NCI-H748 (cell line): ENCODE results near the gene ATXN7L3.

ENCODE experiments used
- DNase-seq: peaks from one replicate; lab custom pipeline; 2025; ENCODE audit not compliant: unreplicated experiment; lab: John Stamatoyannopoulos, UW

ATXN7L3 gene

GRCh38 chr17:44219108-44219615, 19.5 kb upstream of the ATXN7L3 start:
- DNase-seq = peak; percentile 71

DNA sequence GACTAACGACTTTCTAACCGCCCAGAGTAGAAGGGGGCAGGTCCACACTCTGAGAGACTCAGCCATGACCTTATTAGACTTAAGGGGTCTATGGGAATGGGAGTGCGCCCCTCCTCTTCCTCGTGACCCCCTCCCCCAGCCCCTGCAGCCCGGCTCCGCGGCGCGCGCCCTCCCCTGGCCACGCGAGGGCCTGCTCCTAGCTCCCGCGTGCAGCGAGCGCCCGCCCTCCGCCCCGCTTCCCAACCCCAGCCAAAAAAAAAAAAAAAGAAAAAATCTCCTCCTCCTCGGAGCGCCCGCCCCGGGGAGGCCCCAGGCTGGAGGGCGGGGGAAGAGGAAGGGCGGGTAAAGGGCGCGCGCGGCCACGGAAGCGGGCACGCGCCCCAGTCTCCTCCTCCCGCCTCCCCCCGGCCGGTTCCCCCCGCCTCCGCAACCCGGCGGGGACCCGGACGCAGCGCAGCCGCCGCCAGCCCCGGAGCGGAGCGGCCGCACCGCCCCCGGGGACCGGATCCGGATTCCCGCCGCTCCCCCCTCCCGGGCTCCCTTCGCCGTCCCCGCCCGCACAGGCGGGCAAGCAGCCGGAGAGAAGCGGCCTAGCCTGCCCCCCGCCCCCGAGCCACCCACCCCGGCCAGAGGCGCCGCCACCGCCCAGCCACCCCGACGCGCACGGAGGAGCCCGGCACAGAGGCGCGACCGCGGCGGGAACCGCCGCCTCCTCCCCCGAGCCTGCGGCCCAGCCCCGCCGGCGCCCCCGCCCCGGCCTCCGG, 18.8 kb upstream of the ATXN7L3 start:
- peak; percentile 91 for DNase-seq

DNA sequence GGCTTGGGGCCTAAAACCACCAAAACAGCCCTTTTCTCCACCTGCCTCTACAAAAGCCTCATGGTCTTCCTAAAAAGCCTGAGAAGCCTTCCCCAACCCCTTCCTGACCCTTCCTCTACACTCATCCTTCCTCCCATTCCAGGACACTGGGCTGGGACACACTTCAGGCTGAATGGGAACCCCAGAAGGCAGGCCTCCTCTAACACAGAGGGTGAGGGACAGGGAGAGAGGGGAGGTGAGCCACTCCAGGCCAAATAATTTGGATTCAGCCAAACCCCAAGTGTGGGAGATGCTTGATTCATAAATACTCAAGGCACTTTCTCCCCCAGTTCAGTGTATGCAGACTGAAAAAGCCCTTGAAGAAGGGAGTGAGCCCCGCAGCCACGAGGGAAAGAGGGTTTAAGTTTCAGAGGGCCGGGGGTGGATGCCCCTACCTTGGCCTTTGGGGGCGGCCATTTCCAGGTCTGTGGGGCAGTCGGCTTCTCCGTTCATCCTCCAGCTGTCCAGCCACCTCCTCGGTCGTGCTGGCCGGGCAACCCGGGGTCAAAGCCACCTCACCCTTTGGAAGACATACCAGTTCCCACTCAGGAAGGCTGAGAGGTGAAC, 18.2 kb upstream of the ATXN7L3 start:
- DNase-seq = no peak

DNA sequence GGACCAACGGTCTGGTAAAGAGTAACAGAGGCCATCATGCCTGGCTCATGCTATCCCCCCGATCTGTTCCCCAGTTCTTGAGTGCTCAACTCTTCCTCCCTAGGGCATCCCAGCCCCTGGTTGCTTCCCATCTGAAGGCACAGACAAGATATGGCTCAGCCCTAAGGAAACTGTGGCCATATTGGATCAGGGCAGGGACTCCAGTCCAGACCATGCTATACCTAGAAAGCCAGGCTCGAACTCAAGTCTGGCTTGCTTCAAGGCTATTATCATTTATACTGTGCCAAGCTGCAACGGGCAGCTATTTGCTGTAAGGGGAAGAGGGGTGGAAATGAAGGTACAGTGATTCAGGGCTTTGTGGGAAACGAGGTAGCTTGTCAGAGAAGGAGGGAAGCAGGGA, 17.0 kb upstream of the ATXN7L3 start:
- DNase-seq = no peak

DNA sequence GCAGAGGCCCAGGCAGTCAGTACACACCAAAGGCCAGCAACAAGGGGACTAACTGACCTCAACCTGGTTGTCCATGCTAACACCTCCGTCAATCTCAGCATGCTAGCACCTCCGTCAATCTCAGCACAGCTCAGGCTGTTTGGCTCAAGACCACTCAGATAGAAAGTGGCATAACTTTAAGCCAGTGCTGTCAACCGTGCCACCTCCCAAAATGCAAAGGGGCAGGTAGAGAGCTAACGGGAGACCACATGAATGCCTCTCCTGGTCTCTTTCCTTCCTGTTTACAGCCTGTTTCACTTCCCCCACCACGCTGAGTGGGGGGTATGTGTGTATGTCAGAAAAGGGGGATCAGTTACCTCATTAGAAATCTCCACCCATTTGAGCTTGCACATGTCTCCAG, 16.5 kb upstream of the ATXN7L3 start:
- no peak for DNase-seq

- no peak for DNase-seq
Measured at GRCh38 chr17:44214896-44215295, 15.2 kb upstream of the ATXN7L3 start.

GRCh38 chr17:44214230-44214494, 14.5 kb upstream of the ATXN7L3 start:
- DNase-seq = no peak

GRCh38 chr17:44213403-44214229, 13.9 kb upstream of the ATXN7L3 start:
- DNase-seq = no peak

- DNase-seq = no peak
Measured at GRCh38 chr17:44212507-44213402, 13.1 kb upstream of the ATXN7L3 start.

DNA sequence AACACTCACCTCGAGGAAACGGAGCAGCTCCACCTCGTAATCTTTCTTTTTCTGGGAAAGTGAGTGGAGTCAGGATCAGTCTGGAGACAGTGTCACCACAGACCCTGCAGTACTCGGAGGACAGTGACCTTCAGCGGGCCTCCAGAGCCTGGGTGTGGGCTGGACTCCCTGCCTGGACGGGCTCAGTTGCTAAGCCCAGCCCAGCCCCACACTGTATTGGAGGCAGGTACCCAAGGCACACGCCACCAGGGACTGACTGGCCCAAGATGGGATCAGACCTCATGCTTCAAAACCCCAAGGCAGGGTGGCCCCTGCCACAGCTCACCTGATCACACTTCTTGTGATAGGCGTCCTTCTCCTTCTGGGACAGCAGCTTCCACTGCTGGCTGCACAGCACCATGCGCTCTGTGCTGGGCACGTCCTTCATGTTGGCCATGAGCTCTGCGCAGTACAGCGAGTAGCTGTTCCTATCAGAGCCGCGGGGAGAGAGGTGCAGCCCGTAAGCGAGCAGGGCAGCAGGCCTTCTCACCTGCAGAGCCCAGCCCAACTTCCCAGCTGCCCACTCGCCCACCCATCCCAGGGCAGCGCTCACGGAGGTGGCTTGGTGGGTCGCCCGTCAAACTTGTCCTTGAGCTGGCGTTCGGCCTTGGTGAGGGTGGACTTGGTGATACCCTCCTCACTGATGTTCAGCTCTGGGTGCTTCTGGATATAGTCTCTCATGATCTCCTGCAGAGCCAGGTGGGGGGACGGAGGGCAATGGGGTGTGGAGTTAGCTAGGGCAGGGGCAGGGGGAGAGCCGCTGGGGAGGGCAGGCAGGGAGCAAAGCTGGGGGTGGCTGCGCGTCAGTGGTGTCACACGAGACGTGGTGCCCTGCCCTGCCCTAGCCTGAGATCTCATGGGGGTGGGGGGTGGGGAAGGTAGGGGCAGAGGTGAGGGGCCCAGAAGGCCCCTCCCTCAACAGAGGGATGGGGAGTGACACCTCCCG, 11.9 kb upstream of the ATXN7L3 start:
- DNase-seq = no peak

DNA sequence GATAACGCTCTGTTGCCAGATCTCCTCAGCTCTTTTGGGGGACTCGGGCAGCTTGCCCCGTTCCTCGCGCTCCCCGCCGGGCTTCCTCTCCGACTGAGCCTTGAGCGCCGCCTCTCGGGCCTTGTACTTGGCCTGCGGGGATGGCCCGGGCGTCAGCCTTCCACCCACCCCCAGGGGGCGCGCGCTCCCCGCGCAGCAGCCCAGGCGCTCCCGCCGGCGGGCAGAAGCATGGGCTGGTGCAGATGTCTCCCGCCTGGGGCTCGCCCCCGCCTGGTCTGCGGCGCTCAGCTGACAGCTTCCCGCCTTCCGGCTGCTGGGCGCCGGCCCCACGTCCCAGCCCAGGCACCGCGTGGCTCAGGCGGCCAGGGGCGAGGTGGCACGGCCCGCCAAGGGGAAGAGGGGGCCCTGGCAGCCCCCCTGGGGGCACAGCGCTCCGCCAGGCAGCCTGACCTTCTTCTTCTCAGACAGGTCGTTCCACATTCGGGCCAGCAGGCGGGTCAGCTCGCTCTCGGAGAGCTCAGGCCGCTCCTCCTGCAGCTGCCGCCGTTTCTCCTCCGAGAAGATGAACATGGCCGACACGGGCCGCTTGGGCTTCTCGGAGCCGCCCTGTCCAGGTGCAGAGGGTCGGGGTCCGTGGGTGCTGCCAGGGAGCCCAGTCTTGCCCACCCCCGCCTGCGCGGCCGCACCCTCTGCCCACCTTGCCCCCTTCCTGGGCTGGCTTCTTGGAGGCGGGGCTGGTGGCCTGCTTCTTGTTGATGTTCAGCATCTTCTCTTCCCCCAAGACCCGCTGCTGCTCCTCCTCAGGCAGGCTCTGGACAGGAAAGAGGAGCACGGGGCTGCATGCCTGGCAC, 10.9 kb upstream of the ATXN7L3 start:
- DNase-seq = peak; percentile 88

DNA sequence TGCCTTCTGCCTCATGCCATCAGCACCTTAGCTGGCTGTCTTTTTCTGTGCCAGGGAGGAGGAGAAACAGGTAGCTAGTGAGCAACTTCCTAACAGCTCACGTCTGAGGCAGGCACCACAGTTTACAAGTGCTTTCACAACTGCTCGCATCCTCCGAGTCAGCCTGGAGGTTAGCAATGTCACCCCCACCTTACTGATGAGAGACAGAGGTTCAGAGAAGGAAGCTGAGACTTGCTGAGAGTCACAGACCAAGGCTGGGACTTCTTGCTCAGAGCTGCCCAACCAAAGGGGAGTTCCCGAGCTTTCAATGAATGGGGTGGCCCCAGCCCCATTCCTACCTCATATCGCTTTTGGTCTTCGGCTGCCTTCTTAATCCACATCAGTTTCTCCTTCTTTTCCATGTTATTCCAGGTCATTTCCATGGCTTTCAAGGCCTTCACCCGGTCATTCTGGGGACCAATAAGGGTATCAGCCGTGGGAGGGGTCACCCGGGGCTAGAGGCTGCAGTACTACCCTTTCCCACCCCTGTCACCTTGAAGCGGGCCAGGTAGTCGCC, 10.2 kb upstream of the ATXN7L3 start:
- no peak for DNase-seq

DNA sequence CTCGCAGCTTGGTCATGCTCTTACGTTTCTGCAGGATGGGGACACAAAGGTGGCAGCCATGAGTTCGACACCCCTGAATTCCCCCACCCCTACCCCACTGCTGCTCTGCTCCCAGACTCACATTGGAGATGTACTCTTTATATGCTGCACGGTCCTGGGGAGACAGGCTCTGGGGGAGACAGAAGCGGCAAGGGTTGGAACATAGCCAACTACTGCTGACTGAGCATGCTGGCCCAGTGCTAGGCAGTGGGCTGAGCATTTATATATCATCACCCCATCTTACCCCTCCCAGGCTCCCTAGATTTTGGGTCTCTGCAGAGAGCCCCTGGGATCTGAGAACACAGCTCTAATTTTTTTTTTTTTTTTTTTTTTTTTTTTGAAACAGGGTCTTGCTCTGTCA, 8.1 kb upstream of the ATXN7L3 start:
- DNase-seq = no peak

GRCh38 chr17:44207319-44207718, 7.6 kb upstream of the ATXN7L3 start:
- DNase-seq = no peak

DNA sequence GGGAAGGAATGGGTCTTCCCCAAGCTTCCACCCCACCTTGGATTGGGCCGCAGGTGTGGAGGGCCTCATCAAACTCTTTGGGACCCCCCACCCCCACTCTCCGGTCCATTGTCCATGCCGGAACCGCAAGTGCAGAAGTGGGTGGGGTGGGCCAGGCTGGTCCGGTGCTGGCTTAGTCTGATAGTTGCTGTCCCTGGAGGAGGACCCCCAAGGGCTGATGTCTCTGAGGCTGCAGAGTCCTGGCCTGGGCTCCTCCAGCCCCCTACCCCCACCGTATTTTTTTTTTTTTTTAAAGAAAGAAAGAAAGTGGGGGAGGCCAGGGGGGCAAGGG, 7.1 kb upstream of the ATXN7L3 start:
- no peak for DNase-seq

- no peak for DNase-seq
Measured at GRCh38 chr17:44205962-44206824, 6.5 kb upstream of the ATXN7L3 start.

DNA sequence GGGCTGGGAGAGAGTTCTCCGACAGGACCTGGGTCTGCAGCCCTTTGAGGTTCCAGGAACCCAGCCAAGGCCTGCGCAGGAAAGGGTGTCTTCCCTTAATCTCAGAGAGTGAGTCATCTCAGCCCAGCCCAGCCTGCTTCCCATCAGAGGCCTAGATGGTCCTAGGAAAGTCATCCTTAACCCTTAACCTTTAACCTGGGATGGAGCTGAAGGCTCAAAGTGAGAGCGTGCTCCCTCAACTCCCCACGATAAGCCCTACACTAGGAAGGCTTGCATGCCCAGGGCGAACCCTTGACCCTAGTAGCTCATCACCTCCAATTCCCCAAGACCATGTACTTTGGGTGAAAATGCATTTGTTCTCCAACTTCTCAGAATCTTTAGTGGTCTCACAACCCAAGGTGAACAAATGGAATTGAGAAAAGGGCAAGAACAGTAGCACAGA, 4.8 kb upstream of the ATXN7L3 start:
- DNase-seq = no peak
